ENCODE results near the gene ADIPOR2.
"Not testable (repeated sequence)": the region's sequence is repeated elsewhere in the genome, so short reads cannot be mapped to it uniquely, and the experiment has no call there.

The ADIPOR2 gene

DNA sequence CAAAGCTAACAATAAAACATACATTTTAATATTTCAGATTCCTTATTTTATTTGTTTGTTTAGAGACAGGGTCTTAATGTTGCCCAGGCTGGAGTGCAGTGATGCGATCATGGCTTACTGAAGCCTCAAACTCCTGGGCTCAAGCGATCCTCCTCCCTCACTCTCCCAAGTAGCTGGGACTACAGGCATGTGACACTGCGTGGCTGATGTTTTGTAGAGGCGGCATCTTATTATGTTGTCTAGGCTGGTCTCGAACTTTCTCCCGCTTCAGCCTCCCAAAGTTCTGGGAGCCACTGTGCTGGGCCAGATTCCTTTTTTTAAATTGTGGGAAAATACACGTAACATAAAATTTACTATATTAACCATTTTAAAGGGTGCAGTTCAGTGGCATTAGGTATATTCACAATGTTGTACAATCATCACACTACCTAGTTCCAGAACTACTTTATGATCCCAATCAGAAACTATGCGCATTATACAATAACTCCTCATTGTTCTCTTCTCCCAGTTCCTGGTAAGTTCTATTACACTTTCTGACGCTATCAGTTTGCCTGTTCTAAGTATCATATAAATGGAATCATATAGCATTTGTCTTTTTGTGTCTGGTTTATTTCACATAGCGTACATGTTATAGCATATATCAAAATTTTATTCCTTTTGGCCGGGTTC is 40.3 kb downstream of the ADIPOR2 start:
- DNase-seq (ENCODE audit: extremely low read depth in 1 of 2, low read depth in 1 of 2): no peak

DNA sequence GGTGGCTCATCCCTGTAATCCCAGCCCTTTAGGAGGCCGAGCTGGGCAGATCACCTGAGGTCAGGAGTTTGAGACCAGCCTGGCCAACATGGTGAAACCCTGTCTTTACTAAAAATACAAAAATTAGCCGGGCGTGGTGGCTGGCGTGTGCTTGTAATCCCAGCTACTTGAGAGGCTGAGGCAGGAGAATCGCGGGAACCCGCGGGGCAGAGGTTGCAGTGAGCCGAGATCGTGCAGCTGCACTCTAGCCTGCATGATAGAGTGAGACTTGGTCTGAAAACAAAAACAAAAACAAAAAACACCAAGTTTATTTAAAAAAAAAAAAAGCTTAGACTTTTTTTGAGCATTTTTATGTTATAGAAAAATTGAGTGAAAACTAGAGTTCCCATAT is 40.8 kb downstream of the ADIPOR2 start:
- DNase-seq (ENCODE audit: extremely low read depth in 1 of 2, low read depth in 1 of 2): not testable (repeated sequence)

DNA sequence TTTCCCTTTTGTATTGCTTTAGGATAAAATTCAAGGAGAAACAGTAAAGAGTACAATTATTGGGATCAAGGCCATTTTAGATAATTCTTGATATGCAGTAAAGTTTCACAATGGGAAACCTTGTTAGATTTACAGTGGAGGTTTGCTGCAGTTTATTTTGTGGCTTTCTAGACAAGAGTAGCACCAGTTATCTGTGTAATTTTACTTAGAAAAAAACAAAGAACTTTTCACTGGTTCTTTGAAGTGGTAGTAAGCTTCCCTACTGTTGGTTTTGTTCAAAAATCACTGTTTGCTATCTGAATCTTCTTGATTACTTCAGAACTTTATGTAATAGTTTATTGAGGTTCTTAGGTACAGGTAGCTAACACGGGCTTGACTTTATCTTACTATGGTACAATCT is 42.0 kb downstream of the ADIPOR2 start:
- DNase-seq (ENCODE audit: extremely low read depth in 1 of 2, low read depth in 1 of 2): no peak

DNA sequence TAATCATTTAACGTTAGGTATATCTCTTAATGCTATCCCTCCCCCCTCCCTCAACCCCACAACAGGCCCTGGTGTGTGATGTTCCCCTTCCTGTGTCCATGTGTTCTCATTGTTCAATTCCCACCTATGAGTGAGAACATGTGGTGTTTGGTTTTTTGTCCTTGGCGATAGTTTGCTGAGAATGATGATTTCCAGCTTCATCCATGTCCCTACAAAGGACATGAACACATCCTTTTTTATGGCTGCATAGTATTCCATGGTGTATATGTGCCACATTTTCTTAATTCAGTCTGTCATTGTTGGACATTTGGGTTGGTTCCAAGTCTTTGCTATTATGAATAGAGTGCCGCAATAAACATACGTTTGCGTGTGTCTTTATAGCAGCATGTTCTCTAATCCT is 42.8 kb downstream of the ADIPOR2 start:
- not testable (repeated sequence) for DNase-seq (ENCODE audit: extremely low read depth in 1 of 2, low read depth in 1 of 2)

DNA sequence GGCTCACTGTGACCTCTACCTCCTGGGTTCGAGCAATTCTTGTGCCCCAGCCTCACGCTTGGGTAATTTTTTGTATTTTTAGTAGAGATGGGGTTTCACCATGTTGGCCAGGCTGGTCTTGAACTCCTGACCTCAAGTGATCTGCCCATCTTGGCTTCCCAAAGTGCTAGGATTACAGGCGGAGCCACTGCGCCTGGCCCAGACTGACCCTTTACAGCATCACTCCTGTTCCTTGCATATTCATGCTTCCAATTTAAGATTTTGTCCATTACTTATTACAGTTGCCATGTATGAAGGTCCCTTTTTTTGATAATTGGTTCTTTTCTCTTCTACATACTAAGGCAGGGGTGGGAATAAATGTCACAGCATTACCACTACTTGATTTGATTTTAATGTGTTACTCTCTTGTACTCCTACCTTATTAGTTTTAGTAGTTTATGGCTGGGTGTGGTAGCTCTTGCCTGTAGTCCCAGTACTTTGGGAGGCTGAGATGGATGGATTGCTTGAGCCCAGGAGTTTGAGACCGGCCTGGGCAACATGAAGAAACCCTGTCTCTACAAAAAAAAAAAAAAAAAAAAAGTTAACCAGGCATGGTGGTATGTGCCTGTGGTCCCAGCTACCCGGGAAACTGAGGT is 46.9 kb downstream of the ADIPOR2 start:
- no peak for DNase-seq (ENCODE audit: extremely low read depth in 1 of 2, low read depth in 1 of 2)

DNA sequence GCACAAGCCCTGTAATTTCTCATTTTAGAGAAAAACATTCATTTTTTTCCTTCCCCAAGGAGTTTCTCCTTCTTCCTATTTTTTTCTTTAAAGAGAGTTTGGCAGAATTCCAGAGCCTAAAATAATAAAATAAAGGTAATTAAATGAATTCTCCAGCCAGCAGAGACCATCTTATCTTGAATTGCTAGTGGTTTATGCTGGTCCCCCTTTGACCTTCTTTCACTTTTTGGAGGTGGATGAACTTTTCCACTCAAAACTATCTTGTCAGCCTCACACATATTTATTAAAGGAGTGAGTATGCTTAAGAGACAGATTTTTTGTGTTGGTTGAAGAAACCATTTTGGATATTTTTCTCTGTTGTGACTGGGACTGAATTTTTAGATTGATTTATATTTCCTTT is 47.6 kb downstream of the ADIPOR2 start:
- DNase-seq (ENCODE audit: extremely low read depth in 1 of 2, low read depth in 1 of 2): no peak

DNA sequence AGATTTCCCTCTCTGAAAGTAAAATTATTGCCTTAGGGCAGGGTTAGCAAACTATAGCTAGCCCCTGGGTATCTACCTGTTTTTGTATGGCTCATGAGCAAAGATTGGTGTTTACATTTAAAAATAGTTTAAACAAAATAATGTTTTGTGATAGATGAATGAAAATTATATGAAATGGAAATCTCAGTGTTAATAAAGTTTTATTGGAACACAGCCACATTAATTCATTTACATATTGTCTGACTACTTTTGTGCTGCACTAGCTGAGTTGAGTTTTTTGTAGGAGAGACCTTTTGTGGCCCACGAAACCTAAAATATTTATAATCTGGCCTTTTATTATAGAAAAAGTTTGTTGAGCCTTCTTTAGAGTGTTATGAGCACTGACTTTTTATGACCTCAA is 48.5 kb downstream of the ADIPOR2 start:
- no peak for DNase-seq (ENCODE audit: extremely low read depth in 1 of 2, low read depth in 1 of 2)

DNA sequence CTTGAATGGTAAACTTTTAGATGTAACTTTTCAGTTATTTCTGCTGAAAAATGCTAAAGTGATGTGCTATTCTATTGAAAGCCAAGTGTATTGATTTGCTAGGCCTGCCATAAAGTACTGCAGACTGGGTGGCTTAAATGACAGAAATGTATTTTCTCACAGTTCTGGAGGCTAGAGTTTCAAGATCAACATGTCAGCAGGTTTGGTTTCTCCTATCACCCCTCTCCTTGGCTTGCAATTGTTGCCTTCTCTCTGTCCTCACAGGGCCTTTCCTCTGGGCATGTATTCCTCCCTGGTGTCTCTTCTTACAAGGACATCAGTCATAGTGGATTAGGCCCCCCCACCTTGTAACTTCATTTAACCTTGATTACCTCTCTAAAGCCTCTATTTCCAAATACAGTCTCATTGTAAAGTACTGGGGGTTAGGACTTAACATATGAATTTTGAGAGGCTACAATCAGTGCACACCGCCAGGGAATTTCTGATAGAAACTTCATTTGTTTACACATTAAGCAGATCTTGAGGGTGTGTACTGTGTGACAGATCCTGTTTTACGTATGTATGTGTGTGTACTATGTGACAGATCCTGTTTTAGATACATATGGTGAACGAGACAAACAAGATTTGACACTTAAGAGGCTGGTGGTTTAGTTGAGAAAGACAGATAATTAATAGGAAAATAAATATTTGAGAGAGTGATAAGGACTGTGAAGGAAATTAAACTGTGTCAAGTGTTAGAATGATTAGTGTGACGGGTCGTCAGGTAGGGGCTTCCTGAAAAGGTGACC is 49.5 kb downstream of the ADIPOR2 start:
- DNase-seq (ENCODE audit: extremely low read depth in 1 of 2, low read depth in 1 of 2): no peak

DNA sequence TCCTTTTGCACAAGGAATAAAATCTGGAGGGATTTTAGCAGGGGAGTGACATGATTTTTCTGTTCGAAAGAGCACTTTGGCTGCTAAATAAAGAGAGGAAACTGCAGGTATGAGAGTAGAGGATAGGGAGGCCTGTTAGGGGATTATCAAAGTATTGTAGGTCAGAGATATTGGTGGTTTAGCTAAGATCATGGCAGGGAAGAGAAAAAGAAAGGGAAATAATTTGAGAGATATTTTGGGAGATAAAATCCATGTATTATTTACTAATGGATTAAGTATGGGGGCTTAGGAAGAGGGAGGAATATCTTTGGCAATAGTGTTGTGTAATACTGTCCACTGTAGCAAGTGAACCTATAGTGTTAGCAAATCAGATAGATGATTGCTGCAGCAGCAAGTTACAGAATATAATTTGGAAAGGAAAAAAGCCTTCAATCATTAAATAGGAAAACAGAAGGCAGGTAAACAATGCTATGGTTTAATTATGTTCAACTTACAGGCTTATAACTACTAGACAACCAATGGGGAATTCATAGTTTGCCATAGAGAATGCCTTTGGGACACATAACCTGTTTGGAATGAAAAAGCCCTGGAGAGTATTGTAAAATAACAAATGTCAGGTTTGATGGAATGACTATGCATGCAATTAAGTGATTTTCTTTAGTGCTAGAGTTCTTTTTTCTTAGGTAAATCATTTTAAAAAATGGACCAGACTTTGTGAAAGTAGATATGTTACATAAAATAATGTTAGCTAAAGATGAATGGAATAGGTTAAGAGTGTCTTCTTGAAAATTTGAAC is 50.5 kb downstream of the ADIPOR2 start:
- DNase-seq (ENCODE audit: extremely low read depth in 1 of 2, low read depth in 1 of 2): no peak

DNA sequence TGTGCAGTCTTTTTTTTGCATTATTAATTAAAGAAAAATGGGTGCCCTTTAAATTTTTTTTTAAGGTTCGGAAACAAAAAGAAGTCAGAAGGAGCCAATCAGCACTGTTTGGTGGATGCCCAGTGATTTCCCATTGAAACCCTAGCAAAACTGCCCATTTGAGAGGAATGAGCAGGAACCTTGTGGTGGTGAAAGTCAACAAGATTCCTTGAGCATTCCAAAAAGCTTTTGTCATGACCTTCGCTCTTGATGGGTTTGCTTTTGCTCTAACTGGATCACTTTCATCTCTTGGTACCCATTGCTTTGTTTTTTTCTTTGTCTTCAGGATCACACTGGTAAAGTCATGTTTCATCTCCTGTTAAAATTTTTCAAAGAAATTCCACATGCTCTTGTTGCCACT is 54.1 kb downstream of the ADIPOR2 start:
- no peak for DNase-seq (ENCODE audit: extremely low read depth in 1 of 2, low read depth in 1 of 2)

DNA sequence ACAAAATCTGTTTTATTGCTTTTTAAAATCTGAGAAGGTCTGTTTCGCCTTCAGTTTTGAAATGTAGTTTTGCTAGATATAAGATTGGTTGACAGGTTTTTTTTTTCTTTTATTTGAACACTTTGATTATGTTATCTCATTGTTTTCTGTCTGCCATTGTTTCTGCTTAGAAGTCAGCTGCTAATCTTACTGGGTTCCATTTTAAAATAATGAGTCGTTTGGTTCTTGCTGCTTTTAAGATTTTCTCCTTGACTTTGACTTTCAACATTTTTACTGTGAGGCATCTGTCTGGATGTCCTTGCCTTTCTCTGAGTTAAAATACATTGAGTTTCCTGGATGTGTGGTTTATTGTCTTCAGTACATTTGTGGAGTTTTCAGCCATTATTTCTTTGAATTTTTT is 56.7 kb downstream of the ADIPOR2 start:
- DNase-seq (ENCODE audit: extremely low read depth in 1 of 2, low read depth in 1 of 2): no peak

DNA sequence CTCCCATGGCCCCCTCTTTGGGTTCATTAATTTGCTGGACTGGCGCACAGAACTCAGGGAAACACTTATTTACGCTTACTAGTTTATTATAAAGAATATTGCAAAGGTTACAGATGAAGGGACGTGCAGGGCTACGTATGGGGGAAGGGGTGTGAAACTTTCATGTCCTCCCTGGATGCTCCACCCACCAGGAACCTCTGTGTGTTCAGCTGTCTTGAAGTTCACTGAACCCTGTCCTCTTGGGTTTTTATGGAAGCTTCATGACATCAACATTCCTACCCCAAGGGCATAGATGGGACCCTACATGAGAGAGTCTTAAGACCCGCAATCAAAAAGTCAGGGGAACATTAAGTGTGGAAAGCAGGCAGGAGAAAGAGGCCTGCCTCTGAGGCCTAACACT is 58.1 kb downstream of the ADIPOR2 start:
- no peak for DNase-seq (ENCODE audit: extremely low read depth in 1 of 2, low read depth in 1 of 2)

DNA sequence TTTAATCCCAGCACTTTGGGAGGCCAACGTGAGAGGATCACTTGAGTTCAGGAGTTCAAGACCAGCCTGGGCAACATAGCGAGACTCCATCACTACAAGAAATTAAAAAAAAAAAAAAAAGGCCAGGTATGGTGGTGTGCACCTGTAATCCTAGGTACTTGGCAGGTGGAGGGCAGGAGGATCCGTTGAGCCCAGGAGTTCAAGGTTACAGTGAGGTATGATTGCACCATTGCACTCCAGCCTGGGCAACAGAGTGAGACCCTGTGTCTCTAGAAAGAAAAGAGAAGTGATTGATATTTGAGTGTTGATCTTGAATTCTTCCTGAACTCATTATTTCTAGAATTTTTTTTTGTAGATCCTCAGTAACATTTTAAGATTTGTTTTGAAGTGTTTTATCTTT is 59.4 kb downstream of the ADIPOR2 start:
- DNase-seq (ENCODE audit: extremely low read depth in 1 of 2, low read depth in 1 of 2): no peak

DNA sequence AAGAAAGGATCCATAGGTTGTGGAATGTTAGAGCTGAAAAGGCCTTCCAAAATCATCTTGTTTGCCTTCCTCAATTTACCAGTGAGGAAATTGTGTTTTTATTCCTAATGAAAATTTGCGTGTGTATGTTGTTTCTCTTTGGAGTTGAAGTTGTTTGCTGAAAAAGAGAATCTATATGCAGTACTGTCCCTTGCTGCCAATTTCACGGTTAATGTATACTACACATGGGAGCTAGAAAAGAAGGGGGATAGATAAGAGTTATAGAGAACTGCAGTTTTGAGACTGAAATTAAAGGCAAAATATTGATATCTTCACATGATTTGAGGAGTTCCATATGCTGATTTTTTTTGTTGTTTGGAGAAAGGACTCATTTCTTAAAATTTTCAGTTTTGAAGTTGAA is 67.5 kb downstream of the ADIPOR2 start:
- no peak for DNase-seq (ENCODE audit: extremely low read depth in 1 of 2, low read depth in 1 of 2)

DNA sequence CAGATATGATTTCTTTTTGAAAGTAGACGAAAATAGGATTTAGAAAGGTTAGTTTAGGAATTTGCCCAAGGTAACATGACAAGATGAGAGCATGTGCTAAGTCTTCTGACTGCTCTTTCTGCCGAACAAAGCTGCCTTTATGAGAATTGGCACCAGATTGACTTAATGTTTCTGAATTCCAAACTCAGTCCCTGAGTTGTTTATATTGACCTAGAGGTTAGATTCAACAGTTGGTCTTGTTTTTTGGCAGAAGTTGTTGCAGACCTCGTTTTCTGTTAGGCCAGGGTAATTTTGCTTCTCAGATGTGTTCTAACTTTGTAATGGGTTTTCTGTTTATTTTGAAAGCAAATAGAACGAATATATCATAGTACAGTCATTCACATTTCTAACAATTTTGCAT is 68.0 kb downstream of the ADIPOR2 start:
- no peak for DNase-seq (ENCODE audit: extremely low read depth in 1 of 2, low read depth in 1 of 2)

DNA sequence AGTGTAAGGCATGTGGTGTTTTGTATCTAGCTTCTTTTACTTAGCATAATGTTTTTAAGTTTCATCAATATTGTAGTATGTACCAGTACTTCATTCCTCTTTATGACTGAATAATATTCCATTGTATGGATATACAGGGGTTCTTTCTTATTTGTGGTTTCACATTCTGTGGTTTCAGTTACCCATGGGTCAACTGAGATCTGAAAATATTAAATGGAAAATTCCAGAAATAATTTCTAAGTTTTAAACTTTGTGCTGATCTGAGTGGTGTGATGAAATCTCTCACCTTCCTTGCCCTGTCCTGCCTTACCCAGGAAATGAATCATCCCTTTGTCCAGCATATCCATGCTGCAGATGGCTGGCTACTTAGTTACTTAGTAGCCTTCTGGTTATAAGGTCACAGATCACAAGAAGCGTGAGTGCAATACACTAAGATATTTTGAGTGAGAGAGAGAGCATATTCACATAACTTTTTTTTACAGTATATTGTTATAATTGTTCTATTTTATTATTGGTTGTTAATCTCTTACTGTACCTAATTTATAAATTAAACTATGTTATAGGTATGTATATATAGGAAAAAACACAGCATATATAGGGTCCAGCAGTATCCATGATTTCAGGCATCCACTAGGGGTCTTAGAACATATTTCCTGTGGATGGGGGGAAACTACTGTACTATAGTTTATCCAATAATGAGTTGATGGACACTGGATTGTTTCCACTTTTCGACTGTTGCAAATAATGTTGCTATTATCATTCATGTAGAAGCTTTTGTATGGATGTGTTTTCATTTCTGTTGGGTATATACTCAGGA is 69.9 kb downstream of the ADIPOR2 start:
- DNase-seq (ENCODE audit: extremely low read depth in 1 of 2, low read depth in 1 of 2): no peak

DNA sequence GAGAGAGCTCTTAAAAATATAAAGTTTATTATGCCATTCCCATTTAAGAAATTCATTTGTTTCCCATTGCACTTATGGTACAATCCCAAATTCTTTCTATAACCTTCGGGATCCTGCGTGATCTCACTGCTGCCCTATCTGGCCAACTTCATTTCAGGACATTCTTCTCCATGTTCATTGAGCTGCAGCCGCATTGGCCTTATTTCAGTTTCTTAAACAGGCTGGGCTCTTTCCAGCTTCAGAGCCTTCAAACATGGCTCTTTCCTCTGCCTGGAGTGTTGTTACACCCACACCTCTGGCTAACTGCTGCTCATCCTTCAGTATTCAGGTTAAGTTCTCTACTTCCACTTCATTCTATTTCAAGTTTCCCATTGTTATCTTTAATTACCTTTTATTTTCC is 71.0 kb downstream of the ADIPOR2 start:
- DNase-seq (ENCODE audit: extremely low read depth in 1 of 2, low read depth in 1 of 2): no peak

DNA sequence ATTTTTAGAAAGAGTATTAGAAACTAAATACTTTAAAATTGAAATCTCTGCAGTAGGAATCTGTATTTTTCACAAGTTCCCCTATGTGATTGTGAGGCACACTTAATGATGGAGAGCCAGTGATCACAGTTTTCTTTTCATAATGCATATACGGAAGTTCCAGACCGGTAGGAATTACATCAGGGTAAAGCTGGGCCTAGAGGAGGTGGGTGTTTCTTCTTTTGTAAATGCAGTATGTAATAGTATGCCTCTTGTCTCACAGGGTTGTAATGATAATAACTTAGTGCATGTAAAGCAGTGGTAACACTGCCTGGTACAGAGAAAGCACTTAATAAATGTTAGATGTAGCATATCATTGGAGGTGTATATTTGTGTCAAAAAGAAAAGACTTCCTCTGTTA is 72.3 kb downstream of the ADIPOR2 start:
- DNase-seq (ENCODE audit: extremely low read depth in 1 of 2, low read depth in 1 of 2): no peak

DNA sequence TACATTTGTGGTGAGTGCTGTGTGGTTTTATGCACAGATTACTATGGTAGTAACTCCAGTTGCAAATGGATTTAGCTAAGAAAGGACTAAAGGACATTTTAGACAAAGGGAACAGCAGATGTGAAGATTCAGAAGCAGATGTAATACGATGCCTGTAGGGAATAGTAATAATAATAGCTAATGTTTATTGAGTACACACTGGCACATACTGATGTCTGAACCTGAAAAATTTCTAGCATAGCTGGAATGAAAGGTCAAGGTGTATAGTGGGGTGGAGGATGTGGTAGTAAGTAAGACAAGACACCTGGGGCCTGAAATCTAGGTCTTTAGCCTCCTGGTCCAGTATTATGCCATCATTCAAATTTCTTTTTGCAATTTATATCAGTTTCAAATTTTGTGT is 75.2 kb downstream of the ADIPOR2 start:
- no peak for DNase-seq (ENCODE audit: extremely low read depth in 1 of 2, low read depth in 1 of 2)

DNA sequence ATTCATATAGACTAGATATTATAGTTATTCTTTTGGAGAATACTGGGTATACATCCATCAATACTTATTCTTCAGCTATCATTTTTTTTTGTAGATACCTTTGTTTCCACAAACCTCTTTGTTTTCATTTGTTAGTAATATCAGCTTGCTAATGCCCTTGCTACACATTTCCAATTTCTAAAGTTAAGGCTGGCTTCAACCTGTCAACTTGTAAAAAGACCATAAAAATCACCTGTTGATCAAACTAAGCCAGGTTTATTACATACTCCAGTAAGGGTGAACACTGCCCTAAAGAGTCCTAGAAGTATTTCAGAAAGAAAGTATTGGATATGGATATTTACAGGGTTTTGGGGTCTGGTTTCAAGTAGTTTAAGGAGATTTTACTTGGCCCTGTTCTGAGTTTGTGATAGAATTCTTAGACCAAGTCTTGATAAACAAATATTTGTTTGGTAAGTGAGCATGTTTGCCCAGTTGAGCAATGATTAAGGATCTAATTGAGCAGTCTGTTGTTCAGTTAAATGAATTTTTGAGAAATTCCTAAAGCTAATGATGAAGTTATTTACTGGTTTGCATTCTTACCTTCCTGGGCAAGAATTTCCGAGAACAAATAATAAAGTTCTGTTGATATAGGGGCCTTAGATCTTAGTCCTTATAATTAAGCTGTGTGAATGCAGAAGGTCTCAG is 76.7 kb downstream of the ADIPOR2 start:
- no peak for DNase-seq (ENCODE audit: extremely low read depth in 1 of 2, low read depth in 1 of 2)
